Left hindlimb (tissue), 1 donor: ENCODE results near the gene RASSF10.
"Not testable (repeated sequence)": the region's sequence is repeated elsewhere in the genome, so short reads cannot be mapped to it uniquely, and the experiment has no call there.

Experiments
- DNase-seq: peaks from one replicate; pipeline ENCODE4 v3.0.0-alpha.2; 2018

RASSF10 gene

GRCh38 chr11:13029872-13030271, 20.8 kb downstream of the RASSF10 start:
- DNase-seq: no peak

- DNase-seq: no peak
Measured at GRCh38 chr11:13030857-13031256, 21.7 kb downstream of the RASSF10 start.

GRCh38 chr11:13031349-13031748, 22.2 kb downstream of the RASSF10 start:
- no peak for DNase-seq

- no peak for DNase-seq
Measured at GRCh38 chr11:13033760-13034533, 24.8 kb downstream of the RASSF10 start.

- DNase-seq: no peak
Measured at GRCh38 chr11:13035711-13036110, 26.6 kb downstream of the RASSF10 start.

- DNase-seq: no peak
Measured at GRCh38 chr11:13036235-13036634, 27.1 kb downstream of the RASSF10 start.

- DNase-seq: no peak
Measured at GRCh38 chr11:13038366-13038765, 29.2 kb downstream of the RASSF10 start.

- no peak for DNase-seq
Measured at GRCh38 chr11:13039126-13039525, 30.0 kb downstream of the RASSF10 start.

GRCh38 chr11:13040969-13041561, 31.9 kb downstream of the RASSF10 start:
- no peak for DNase-seq

GRCh38 chr11:13042873-13043342, 33.8 kb downstream of the RASSF10 start:
- no peak for DNase-seq

- DNase-seq: no peak
Measured at GRCh38 chr11:13043912-13044628, 35.0 kb downstream of the RASSF10 start.

- DNase-seq: not testable (repeated sequence)
Measured at GRCh38 chr11:13045089-13045488, 36.0 kb downstream of the RASSF10 start.

GRCh38 chr11:13045734-13046133, 36.6 kb downstream of the RASSF10 start:
- DNase-seq: no peak

- no peak for DNase-seq
Measured at GRCh38 chr11:13046637-13047570, 37.8 kb downstream of the RASSF10 start.

GRCh38 chr11:13047884-13048283, 38.8 kb downstream of the RASSF10 start:
- no peak for DNase-seq

- no peak for DNase-seq
Measured at GRCh38 chr11:13051257-13051656, 42.1 kb downstream of the RASSF10 start.

GRCh38 chr11:13052130-13052571, 43.0 kb downstream of the RASSF10 start:
- DNase-seq: no peak

- DNase-seq: no peak
Measured at GRCh38 chr11:13053255-13053917, 44.3 kb downstream of the RASSF10 start.

- DNase-seq: no peak
Measured at GRCh38 chr11:13054278-13054677, 45.2 kb downstream of the RASSF10 start.

- no peak for DNase-seq
Measured at GRCh38 chr11:13055200-13055599, 46.1 kb downstream of the RASSF10 start.

GRCh38 chr11:13061294-13061990, 52.3 kb downstream of the RASSF10 start:
- DNase-seq: no peak
